Osteoblast (primary cell): ENCODE data around the gene CTSF. TPM values are rescaled to one million over a fixed set of nuclear protein-coding genes. Genes with fewer than 3 reads are reported as not detected.

Source experiments
- DNase-seq: peaks from one replicate; pipeline ENCODE4 v3.0.0; 2011; ENCODE audit warnings: low spot score, mixed read lengths; ENCODE audit not compliant: insufficient read length; ENCODE audit errors: missing footprints
- H2AFZ ChIP-seq: 2 replicates; pipeline ENCODE4 v1.6.0; 2011; ENCODE audit warnings: mild to moderate bottlenecking, low read length
- H3K27ac ChIP-seq: 2 replicates; pipeline ENCODE4 v1.5.1; 2011; ENCODE audit warnings: mild to moderate bottlenecking, low read depth, low read length, moderate library complexity
- H3K27me3 ChIP-seq: 2 replicates; pipeline ENCODE4 v1.6.0; 2012; ENCODE audit warnings: mild to moderate bottlenecking, control low read depth, inconsistent platforms, low read length, moderate library complexity; ENCODE audit not compliant: insufficient read depth
- H3K36me3 ChIP-seq: 2 replicates; pipeline ENCODE4 v1.5.1; 2011; ENCODE audit warnings: mild to moderate bottlenecking, low read length, control low read depth, moderate library complexity; ENCODE audit not compliant: insufficient read depth
- H3K4me1 ChIP-seq: 2 replicates; pipeline ENCODE4 v1.5.1; 2011; ENCODE audit warnings: mild to moderate bottlenecking, low read length, control low read depth, moderate library complexity; ENCODE audit not compliant: insufficient read depth
- H3K4me2 ChIP-seq: 2 replicates; pipeline ENCODE4 v1.6.0; 2011; ENCODE audit warnings: mild to moderate bottlenecking, low read length; ENCODE audit not compliant: insufficient read depth
- H3K4me3 ChIP-seq: fragments of 200-600 bp; sonication (generic); 3 replicates; pipeline ENCODE4 v1.5.1; 2012; ENCODE audit warnings: mild to moderate bottlenecking, low read length, inconsistent platforms; ENCODE audit not compliant: insufficient read depth
- H3K79me2 ChIP-seq: 2 replicates; pipeline ENCODE4 v1.6.0; 2012; ENCODE audit warnings: mild to moderate bottlenecking, low read length, control low read depth, inconsistent platforms; ENCODE audit not compliant: insufficient read depth
- H3K9me3 ChIP-seq: 2 replicates; pipeline ENCODE4 v1.5.1; 2011; ENCODE audit warnings: low read depth, low read length, control low read depth
- H4K20me1 ChIP-seq: 2 replicates; pipeline ENCODE4 v1.6.0; 2012; ENCODE audit warnings: mild to moderate bottlenecking, low read length, control low read depth; ENCODE audit not compliant: insufficient read depth
- total RNA-seq: library from RNA; depleted of rRNA; stranded (reverse); fragments of >200 nt; gene quantifications from 2 replicates; pipeline ENCODE4 v1.2.3, GENCODE V29; 2012
- TF ChIP-seq, protein P1 (sequence below): IDR thresholded peaks from 2 replicates; pipeline ENCODE4 v1.5.1; 2011; ENCODE audit warnings: mild to moderate bottlenecking, low read depth, low read length, moderate library complexity; ENCODE audit errors: extremely low read depth

Gene CTSF
- total RNA-seq, 1 donor: 45.6 TPM

DNA sequence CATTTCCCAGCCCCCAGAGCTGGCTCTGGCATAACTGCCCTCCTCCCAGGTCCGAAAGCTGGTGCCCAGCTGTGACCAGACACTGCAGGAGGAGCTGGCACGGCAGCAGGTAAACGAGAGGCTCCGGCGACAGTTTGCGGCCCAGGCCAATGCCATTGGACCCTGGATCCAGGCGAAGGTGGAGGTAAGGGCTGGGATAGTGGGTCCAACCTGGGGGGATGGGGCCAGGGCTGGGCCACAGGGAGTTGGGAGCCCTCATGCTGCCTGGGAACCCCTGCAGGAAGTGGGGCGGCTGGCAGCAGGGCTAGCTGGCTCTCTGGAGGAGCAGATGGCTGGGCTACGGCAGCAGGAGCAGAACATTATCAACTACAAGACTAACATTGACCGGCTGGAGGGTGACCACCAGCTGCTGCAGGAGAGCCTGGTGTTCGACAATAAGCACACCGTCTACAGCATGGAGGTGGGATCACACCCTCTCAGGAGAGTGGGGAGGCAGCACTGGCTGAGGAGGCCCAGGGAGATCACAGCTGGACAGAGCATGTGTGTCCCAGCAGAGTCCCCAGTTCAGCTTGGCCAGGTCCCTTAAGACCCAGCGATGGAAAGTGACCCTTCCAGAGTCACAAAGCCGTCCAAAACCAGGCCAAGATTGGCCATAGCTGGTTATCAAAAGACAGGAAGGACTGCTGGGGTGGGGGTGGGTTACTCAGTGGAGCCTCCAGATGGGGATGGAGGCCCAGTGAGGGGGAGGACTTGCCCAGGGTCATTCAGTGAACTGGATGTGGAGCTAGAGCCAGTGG, 7.0 kb downstream of the CTSF start:
- Histone ChIP-seq H3K4me3 (no peak overlapping the region), H2AFZ (no peak overlapping the region), H3K27ac (no peak overlapping the region), H3K4me2 (no peak overlapping the region), H3K36me3 (no peaks in the 10 kb centered on the region), H4K20me1 (no peaks in the 10 kb centered on the region), H3K79me2 (no peaks in the 10 kb centered on the region), H3K27me3 (peaks cover 31% of the 10 kb centered on the region), H3K9me3 (no peaks in the 10 kb centered on the region), H3K4me1 (no peaks in the 10 kb centered on the region)
- TF ChIP-seq, protein P1, sequence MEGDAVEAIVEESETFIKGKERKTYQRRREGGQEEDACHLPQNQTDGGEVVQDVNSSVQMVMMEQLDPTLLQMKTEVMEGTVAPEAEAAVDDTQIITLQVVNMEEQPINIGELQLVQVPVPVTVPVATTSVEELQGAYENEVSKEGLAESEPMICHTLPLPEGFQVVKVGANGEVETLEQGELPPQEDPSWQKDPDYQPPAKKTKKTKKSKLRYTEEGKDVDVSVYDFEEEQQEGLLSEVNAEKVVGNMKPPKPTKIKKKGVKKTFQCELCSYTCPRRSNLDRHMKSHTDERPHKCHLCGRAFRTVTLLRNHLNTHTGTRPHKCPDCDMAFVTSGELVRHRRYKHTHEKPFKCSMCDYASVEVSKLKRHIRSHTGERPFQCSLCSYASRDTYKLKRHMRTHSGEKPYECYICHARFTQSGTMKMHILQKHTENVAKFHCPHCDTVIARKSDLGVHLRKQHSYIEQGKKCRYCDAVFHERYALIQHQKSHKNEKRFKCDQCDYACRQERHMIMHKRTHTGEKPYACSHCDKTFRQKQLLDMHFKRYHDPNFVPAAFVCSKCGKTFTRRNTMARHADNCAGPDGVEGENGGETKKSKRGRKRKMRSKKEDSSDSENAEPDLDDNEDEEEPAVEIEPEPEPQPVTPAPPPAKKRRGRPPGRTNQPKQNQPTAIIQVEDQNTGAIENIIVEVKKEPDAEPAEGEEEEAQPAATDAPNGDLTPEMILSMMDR: no peak
- DNase-seq: peak; percentile 87

DNA sequence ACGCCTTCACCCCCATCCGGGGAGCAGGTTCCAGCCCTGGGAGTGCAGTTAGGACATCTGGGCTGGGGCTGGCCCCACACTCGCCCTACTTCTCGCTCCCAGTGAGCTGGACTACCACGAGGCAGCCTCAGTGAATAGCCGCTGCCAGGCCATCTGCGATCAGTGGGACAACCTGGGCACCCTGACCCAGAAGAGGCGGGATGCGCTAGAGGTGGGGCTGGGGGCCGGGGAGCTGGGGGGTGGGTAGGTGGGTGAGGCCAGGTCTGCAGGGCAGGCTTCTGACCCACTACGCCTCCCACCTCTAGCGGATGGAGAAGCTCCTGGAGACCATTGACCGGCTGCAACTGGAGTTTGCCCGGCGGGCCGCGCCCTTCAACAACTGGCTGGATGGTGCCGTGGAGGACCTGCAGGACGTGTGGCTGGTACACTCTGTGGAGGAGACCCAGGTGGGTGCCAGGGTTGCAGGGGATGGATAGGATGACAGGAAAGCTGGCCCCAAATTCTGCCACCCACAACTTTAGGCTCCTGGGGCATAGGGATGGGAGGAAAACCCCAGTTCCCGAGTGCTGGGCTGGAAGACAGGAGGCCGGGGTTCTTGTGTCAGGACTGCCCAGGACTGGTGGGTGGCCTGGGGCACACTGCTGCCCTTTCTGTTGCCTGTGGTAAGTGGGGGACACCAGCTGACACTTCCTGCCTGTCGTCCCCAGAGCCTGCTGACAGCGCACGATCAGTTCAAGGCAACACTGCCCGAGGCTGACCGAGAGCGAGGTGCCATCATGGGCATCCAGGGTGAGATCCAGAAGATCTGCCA, 8.3 kb downstream of the CTSF start:
- no peak overlapping the region for H2AFZ ChIP-seq

DNA sequence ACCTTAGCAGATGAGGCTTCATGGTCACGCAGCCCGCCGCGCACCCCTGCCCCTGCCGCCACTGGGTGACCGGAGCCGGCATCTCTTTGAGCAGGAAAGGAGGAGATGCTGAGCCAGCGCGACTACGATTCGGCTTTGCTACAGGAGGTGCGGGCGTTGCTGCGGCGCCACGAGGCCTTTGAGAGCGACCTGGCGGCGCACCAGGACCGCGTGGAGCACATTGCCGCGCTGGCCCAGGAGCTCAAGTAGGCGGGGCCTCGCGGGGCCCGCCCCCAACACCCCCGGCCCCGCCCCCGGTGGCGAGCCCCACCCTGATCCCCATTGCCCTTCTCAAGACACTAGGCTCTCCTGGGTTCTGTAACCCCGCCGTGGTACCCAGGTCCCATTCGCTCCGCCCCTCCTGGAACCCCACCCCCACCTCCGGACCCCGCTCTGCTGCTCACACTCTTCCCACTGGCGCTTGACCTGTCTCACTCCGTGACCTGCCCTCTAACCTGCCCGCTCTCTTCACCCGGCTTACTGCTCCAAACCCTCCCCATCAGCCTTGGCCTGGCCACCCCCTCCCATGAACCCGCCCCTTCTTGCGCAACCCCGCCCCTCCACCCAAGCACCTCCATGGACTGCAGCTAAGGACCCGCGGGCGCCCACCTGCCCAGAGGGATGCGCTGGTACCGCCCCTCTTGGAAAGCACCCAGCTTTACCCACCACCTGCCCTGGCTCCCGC, 9.1 kb downstream of the CTSF start:
- Histone ChIP-seq H3K79me2 (no peaks in the 10 kb centered on the region), H3K27ac (no peak overlapping the region), H3K4me1 (no peaks in the 10 kb centered on the region), H3K9me3 (no peaks in the 10 kb centered on the region), H3K4me3 (no peak overlapping the region), H3K4me2 (no peak overlapping the region), H3K27me3 (peaks cover 41% of the 10 kb centered on the region), H3K36me3 (no peaks in the 10 kb centered on the region), H4K20me1 (no peaks in the 10 kb centered on the region), H2AFZ (no peak overlapping the region)
- TF ChIP-seq, protein P1: no peak
- DNase-seq: peak; percentile 83

More for the DNA sequence above, 8.3 kb downstream of the CTSF start:
- H3K4me2 ChIP-seq: no peak overlapping the region
- no peak overlapping the region for H3K4me3 ChIP-seq
- TF ChIP-seq, protein P1: no peak
- H3K36me3 ChIP-seq: no peaks in the 10 kb centered on the region
- H4K20me1 ChIP-seq: no peaks in the 10 kb centered on the region
- no peaks in the 10 kb centered on the region for H3K4me1 ChIP-seq
- DNase-seq: peak; percentile 83
- no peaks in the 10 kb centered on the region for H3K9me3 ChIP-seq
- peaks cover 41% of the 10 kb centered on the region for H3K27me3 ChIP-seq
- H3K27ac ChIP-seq: no peak overlapping the region
- H3K79me2 ChIP-seq: no peaks in the 10 kb centered on the region
